Activated CD4-positive, alpha-beta T cell treated with anti-CD3 and anti-CD28 coated beads for 36 hours (primary cell): ENCODE measurements around the gene SPESP1. TPM values are rescaled to one million over a fixed set of nuclear protein-coding genes. Genes with fewer than 3 reads are reported as not detected.

ENCODE experiments used
- ATAC-seq: fragments of 200-7000 bp; cut with Tn5 transposase; one replicate; pipeline ENCODE4 v1.10.0; 2021; ENCODE audit warnings: mild to moderate bottlenecking, moderate library complexity
- CTCF ChIA-PET: fragments of 350-600 bp; sonication (Branson Sonifier 250); formaldehyde crosslinking; loops from one replicate; lab custom pipeline; 2021; ENCODE audit warnings: antibody characterized with exemption; lab: Charles Lee
- POLR2A ChIA-PET: fragments of 350-600 bp; sonication (Branson Sonifier 250); formaldehyde crosslinking; loops from one replicate; lab custom pipeline; 2021; ENCODE audit warnings: antibody characterized with exemption, inconsistent platforms; lab: Charles Lee
- DNase-seq: peaks from one replicate; pipeline ENCODE4 v3.0.0-alpha.2; 2020
- H3K27ac Mint-ChIP-seq: one replicate; pipeline ENCODE4 v1.8.0; 2021; ENCODE audit warnings: mixed read lengths
- H3K27me3 Mint-ChIP-seq: one replicate; pipeline ENCODE4 v1.8.0; 2021; ENCODE audit warnings: mixed read lengths
- H3K36me3 Mint-ChIP-seq: one replicate; pipeline ENCODE4 v1.8.0; 2021; ENCODE audit warnings: low read depth, mixed read lengths
- H3K4me1 Mint-ChIP-seq: one replicate; pipeline ENCODE4 v1.8.0; 2021; ENCODE audit warnings: mixed read lengths
- H3K4me3 Mint-ChIP-seq: one replicate; pipeline ENCODE4 v1.8.0; 2021; ENCODE audit warnings: mild to moderate bottlenecking, moderate library complexity, mixed read lengths
- H3K9me3 Mint-ChIP-seq: one replicate; pipeline ENCODE4 v1.8.0; 2021; ENCODE audit warnings: low read depth, mixed read lengths
- intact Hi-C, 2 experiments: fragments of 100-400 bp; cut with DNase I in 1 of 2; cut with micrococcal nuclease in 1 of 2; formaldehyde crosslinking; loops; one replicate each; pipeline versions ENCODE4 v1.14.2 to v1.15.1; 2022 to 2024; cut with DNase I, micrococcal nuclease
- total RNA-seq, 2 experiments: library from RNA; stranded (reverse); gene quantifications; one replicate each; pipeline ENCODE4 v1.2.3, GENCODE V29; 2021

The SPESP1 gene
- total RNA-seq, 2 experiments from 2014 or later: 1.0 to 1.3 TPM

DNA sequence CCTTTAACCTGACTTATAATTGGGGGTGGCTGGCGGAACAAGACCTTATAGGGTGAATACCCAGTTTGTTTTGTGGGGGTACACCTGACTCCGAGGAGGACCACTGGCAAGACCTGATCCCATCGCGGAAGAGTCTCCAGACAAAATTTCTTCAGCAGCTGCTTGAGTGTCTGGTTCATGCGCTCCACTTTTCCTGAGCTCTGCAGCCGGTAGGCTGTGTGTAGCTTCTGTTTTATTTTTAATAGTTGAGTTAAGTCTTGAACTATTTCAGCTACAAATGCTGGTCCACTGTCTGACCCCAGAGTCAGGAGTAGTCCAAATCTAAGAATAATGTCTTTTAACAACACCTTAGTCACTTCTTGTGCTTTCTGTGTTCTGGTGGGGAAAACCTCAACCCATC lies 63.0 kb downstream of the SPESP1 start:
- ATAC-seq (no peak), DNase-seq (no peak)
- H3K4me1 Mint-ChIP-seq: no peaks in the 10 kb centered on the region
- no peak overlapping the region for H3K27ac Mint-ChIP-seq
- POLR2A ChIA-PET: no interaction called here
- CTCF ChIA-PET: interaction anchor here (0.7 kb wide), 1 partner anchor 954 kb away, joined by 3 read pairs; no protein-coding TSS in a partner anchor
- no peaks in the 10 kb centered on the region for H3K36me3 Mint-ChIP-seq
- no peaks in the 10 kb centered on the region for H3K9me3 Mint-ChIP-seq
- intact Hi-C loops: no loop called here
- no peak overlapping the region for H3K4me3 Mint-ChIP-seq
- peaks cover 2% of the 10 kb centered on the region for H3K27me3 Mint-ChIP-seq

DNA sequence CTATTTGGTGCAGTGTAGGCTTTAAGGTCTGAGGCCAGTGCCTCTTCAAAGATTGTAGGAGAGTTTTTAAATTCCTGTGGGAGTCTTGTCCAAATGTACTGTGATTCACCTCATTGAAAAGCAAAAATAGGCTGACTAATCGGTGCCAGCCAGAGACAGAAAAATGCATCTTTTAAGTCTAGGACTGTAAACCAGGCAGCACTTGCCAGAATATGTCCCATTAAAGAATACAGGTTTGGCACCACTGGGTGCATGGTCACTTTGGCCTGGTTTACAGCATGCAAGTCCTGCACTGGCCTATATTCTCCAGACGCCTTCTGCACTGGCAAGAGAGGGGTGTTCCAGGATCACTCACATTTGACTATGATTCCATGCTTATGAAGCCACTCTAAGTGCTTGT lies 63.8 kb downstream of the SPESP1 start:
- ChIA-PET POLR2A (no interaction called here), CTCF (no interaction called here)
- Mint-ChIP-seq H3K9me3 (no peaks in the 10 kb centered on the region), H3K4me1 (no peaks in the 10 kb centered on the region), H3K4me3 (no peak overlapping the region), H3K27me3 (peaks cover under 1% of the 10 kb centered on the region), H3K27ac (no peak overlapping the region), H3K36me3 (no peaks in the 10 kb centered on the region)
- DNase-seq: no peak
- no peak for ATAC-seq
- intact Hi-C loops: no loop called here

DNA sequence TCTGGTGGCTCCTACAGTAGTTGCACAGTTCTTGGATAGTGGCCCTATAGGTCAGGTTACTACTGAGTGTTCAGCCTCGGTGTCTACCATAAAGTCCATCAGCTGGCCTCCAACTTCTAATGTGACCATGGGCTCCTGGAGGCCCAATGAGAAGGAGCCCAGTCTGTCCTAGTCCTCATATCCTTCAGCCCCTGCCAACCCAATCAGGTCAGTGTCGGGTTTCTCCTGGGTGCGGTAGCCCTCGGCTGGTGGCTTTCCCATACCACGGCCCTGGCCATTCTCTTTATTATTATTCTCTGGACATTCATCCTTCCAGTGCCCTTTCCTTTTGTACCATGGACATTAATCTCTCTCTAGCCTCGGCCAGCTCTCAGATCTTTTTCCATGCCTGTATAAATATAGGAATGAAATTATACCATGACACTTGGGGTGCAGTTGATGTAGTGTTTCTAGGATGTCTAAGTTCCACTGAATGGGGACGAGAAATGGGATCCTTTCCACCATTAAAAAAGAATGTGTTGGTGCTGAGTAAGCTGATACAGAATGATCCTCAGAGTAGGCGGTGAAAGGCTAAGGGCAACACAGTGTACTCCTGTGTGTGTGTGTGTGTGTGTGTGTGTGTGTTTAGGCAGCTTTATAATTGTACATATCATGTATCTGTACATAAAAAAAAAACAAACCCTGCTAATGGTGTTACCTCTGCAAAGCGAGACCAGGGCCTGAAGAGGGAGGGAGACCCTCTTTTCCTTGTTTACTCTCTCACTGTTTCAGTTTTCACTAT lies 64.8 kb downstream of the SPESP1 start:
- no peaks in the 10 kb centered on the region for H3K36me3 Mint-ChIP-seq
- CTCF ChIA-PET: no interaction called here
- POLR2A ChIA-PET: interaction anchor here (0.6 kb wide), 1 partner anchor 1283 kb away, joined by 4 read pairs; no protein-coding TSS in a partner anchor
- H3K4me1 Mint-ChIP-seq: no peaks in the 10 kb centered on the region
- no peak overlapping the region for H3K27ac Mint-ChIP-seq
- ATAC-seq: no peak
- H3K27me3 Mint-ChIP-seq: peaks cover 5% of the 10 kb centered on the region
- H3K4me3 Mint-ChIP-seq: no peak overlapping the region
- intact Hi-C loops: no loop called here
- no peak for DNase-seq
- no peaks in the 10 kb centered on the region for H3K9me3 Mint-ChIP-seq

Other genes with a start within 250 kb of the SPESP1 start
- gene ANP32A, start 109.6 kb upstream of the SPESP1 start, total RNA-seq: 100 to 1,000 TPM; 252 to 439 TPM
- gene NOX5, start 84.2 kb downstream of the SPESP1 start, total RNA-seq: not detected
- 1 to 10 TPM; 3.6 to 4.2 TPM for gene GLCE, start 230.1 kb downstream of the SPESP1 start, total RNA-seq